HEK293 (cell line): Measurements from ENCODE around the gene HS3ST5.

Experiments
- CTCF ChIA-PET: fragments of 350-600 bp; formaldehyde crosslinking; extraction: SDS; loops from one replicate; lab custom pipeline; 2021; ENCODE audit warnings: antibody characterized with exemption; lab: Yijun Ruan, JAX
- POLR2A ChIA-PET: fragments of 300-600 bp; formaldehyde crosslinking; extraction: SDS; loops from one replicate; lab custom pipeline; 2020; ENCODE audit warnings: antibody characterized with exemption, inconsistent platforms; lab: Yijun Ruan, JAX
- H3K27ac ChIP-seq: fragments of 200-500 bp; sonication (Bioruptor generic); 2 replicates; pipeline ENCODE4 v1.5.1; 2014; ENCODE audit warnings: low read depth, low read length, control low read depth, inconsistent platforms; ENCODE audit errors: extremely low read depth
- H3K36me3 ChIP-seq, 2 experiments: fragments of 200-500 bp in 1 of 2; sonication (Bioruptor generic) in 1 of 2; 1 replicate in 1 of 2; 2 replicates in 1 of 2; pipeline ENCODE4 v1.5.1; 2014 to 2017; ENCODE audit warnings: inconsistent platforms in 2 of 2, low read length in 2 of 2; ENCODE audit not compliant: control insufficient read depth in 2 of 2, insufficient read depth in 1 of 2
- H3K4me1 ChIP-seq: fragments of 200-500 bp; sonication (Bioruptor generic); 2 replicates; pipeline ENCODE4 v1.5.1; 2014; ENCODE audit warnings: mild to moderate bottlenecking, low read length, inconsistent platforms; ENCODE audit not compliant: control insufficient read depth, insufficient read depth
- H3K4me3 ChIP-seq: 2 replicates; pipeline ENCODE4 v1.5.1; 2011; ENCODE audit warnings: low read depth, mild to moderate bottlenecking, control low read depth, low read length, moderate library complexity
- H3K9me3 ChIP-seq: fragments of 200-500 bp; sonication (Bioruptor generic); 2 replicates; pipeline ENCODE4 v1.5.1; 2014; ENCODE audit warnings: low read depth, low read length, inconsistent platforms; ENCODE audit not compliant: control insufficient read depth, insufficient read depth
- OVOL3 ChIP-seq: fragments of 450-650 bp; formaldehyde crosslinking; IDR thresholded peaks from 2 replicates; pipeline ENCODE4 v1.5.1; 2016; ENCODE audit warnings: missing biosample characterization, missing genetic modification characterization
- PBX3 ChIP-seq: sonication (generic); formaldehyde crosslinking; IDR thresholded peaks from 2 replicates; pipeline ENCODE4 v1.8.1; 2022; ENCODE audit warnings: mild to moderate bottlenecking, moderate library complexity, missing genetic modification reagents
- PRDM10 ChIP-seq: fragments of 450-650 bp; formaldehyde crosslinking; IDR thresholded peaks from 2 replicates; pipeline ENCODE4 v1.5.1; 2016; ENCODE audit warnings: missing biosample characterization, missing genetic modification characterization
- SETDB1 ChIP-seq: IDR thresholded peaks from one replicate; pipeline ENCODE4 v1.6.1; 2017; ENCODE audit warnings: mild to moderate bottlenecking, low read length, moderate library complexity, mixed read lengths; ENCODE audit not compliant: insufficient read length
- TCF7L2 ChIP-seq: IDR thresholded peaks from 2 replicates; pipeline ENCODE4 v1.6.1; 2011; ENCODE audit warnings: low read depth, mild to moderate bottlenecking, inconsistent platforms, low read length, moderate library complexity, borderline replicate concordance
- TRIM28 ChIP-seq: IDR thresholded peaks from 2 replicates; pipeline ENCODE4 v1.6.1; 2011; ENCODE audit warnings: low read length, control low read depth, borderline replicate concordance
- ZBTB17 ChIP-seq: fragments of 450-650 bp; formaldehyde crosslinking; IDR thresholded peaks from 2 replicates; pipeline ENCODE4 v1.5.1; 2016; ENCODE audit warnings: missing biosample characterization, missing genetic modification characterization
- ZBTB7A ChIP-seq: fragments of 450-650 bp; formaldehyde crosslinking; IDR thresholded peaks from 2 replicates; pipeline ENCODE4 v1.5.1; 2016; ENCODE audit warnings: low read depth, missing biosample characterization, missing genetic modification characterization
- ZNF133 ChIP-seq: fragments of 450-650 bp; formaldehyde crosslinking; IDR thresholded peaks from 2 replicates; pipeline ENCODE4 v1.5.1; 2016; ENCODE audit warnings: missing biosample characterization, missing genetic modification characterization
- ZNF138 ChIP-seq: fragments of 450-650 bp; formaldehyde crosslinking; IDR thresholded peaks from 2 replicates; pipeline ENCODE4 v1.5.1; 2016; ENCODE audit warnings: missing biosample characterization, missing genetic modification characterization, borderline replicate concordance
- ZNF174 ChIP-seq: fragments of 450-650 bp; formaldehyde crosslinking; IDR thresholded peaks from 2 replicates; pipeline ENCODE4 v1.5.0; 2017; ENCODE audit warnings: missing biosample characterization, mild to moderate bottlenecking, missing genetic modification characterization
- ZNF311 ChIP-seq: fragments of 450-650 bp; formaldehyde crosslinking; IDR thresholded peaks from 2 replicates; pipeline ENCODE4 v1.5.1; 2017; ENCODE audit warnings: missing biosample characterization, missing genetic modification characterization, borderline replicate concordance
- ZNF341 ChIP-seq: fragments of 450-650 bp; formaldehyde crosslinking; IDR thresholded peaks from 2 replicates; pipeline ENCODE4; 2016; ENCODE audit warnings: low read depth, missing biosample characterization, missing genetic modification characterization
- ZNF394 ChIP-seq: fragments of 450-650 bp; formaldehyde crosslinking; IDR thresholded peaks from 2 replicates; pipeline ENCODE4 v1.5.1; 2016; ENCODE audit warnings: missing biosample characterization, missing genetic modification characterization, mild to moderate bottlenecking, moderate library complexity, borderline replicate concordance
- ZNF558 ChIP-seq: fragments of 450-650 bp; formaldehyde crosslinking; IDR thresholded peaks from 2 replicates; pipeline ENCODE4 v1.5.1; 2016; ENCODE audit warnings: missing biosample characterization, missing genetic modification characterization
- ZNF692 ChIP-seq: fragments of 450-650 bp; formaldehyde crosslinking; IDR thresholded peaks from 2 replicates; pipeline ENCODE4 v1.5.1; 2016; ENCODE audit warnings: missing biosample characterization, missing genetic modification characterization
- ZNF776 ChIP-seq: fragments of 450-650 bp; formaldehyde crosslinking; IDR thresholded peaks from 2 replicates; pipeline ENCODE4 v1.5.0; 2017; ENCODE audit warnings: missing biosample characterization, missing genetic modification characterization, borderline replicate concordance
- ZNF792 ChIP-seq: fragments of 450-650 bp; formaldehyde crosslinking; IDR thresholded peaks from 2 replicates; pipeline ENCODE4 v1.5.1; 2016; ENCODE audit warnings: missing biosample characterization, missing genetic modification characterization

Gene HS3ST5

GRCh38 chr6:114354482-114354881 is 11.7 kb upstream of the HS3ST5 start (continued):
- no peak for TF ChIP-seq PRDM10 (tag by site-specific recombination)
- TF ChIP-seq SETDB1 = no peak
- no peak for TF ChIP-seq OVOL3 (tag by site-specific recombination)
- no peak for TF ChIP-seq ZNF138

GRCh38 chr6:114346451-114346850 is 3.6 kb upstream of the HS3ST5 start:
- no peak overlapping the region for H3K4me3 ChIP-seq

GRCh38 chr6:114344971-114345275 is 2.1 kb upstream of the HS3ST5 start:
- Histone ChIP-seq H3K27ac (no peak overlapping the region), H3K4me1 (peaks cover 11% of the 10 kb centered on the region), H3K9me3 (no peaks in the 10 kb centered on the region), H3K4me3 (no peak overlapping the region), H3K36me3 (no peaks in the 10 kb centered on the region)
- ChIA-PET POLR2A (no interaction called here), CTCF (interaction anchor here (0.7 to 2.0 kb wide), 5 partner anchors 9 to 350 kb away, joined by 3 to 8 read pairs (median 5); no protein-coding TSS in a partner anchor)
- TF ChIP-seq ZBTB17 (tag by site-specific recombination) (peak; percentile 92), ZBTB7A (tag by site-specific recombination) (no peak)

More at GRCh38 chr6:114346451-114346850, 3.6 kb upstream of the HS3ST5 start:
- H3K27ac ChIP-seq = no peak overlapping the region
- CTCF ChIA-PET = interaction anchor here (0.6 to 2.0 kb wide), 2 partner anchors 238 to 1509 kb away, joined by 4 to 5 read pairs; no protein-coding TSS in a partner anchor
- H3K36me3 ChIP-seq = no peaks in the 10 kb centered on the region
- H3K9me3 ChIP-seq = no peaks in the 10 kb centered on the region
- peaks cover 7% of the 10 kb centered on the region; the same call in 1 of the 2 replicates for H3K4me1 ChIP-seq
- TF ChIP-seq PBX3 = no peak
- no peak for TF ChIP-seq ZNF776 (tag by site-specific recombination)
- TF ChIP-seq ZNF133 (tag by site-specific recombination) = no peak
- no peak for TF ChIP-seq ZNF174
- TF ChIP-seq ZNF394 (tag by site-specific recombination) = no peak
- TF ChIP-seq ZNF558 (tag by site-specific recombination) = no peak
- TF ChIP-seq ZNF341 = no peak
- no peak for TF ChIP-seq ZNF692 (tag by site-specific recombination)
- no peak for TF ChIP-seq ZNF311 (tag by site-specific recombination)
- TF ChIP-seq TCF7L2 = no peak
- no peak for TF ChIP-seq ZNF792 (tag by site-specific recombination)
- TF ChIP-seq TRIM28 = no peak
- TF ChIP-seq, all 188 proteins: peak for 0
- POLR2A ChIA-PET = no interaction called here
